Fibroblast of lung (primary cell): Measurements from ENCODE around the gene CNPY4. TPM values are rescaled to one million over a fixed set of nuclear protein-coding genes. Genes with fewer than 3 reads are reported as not detected.

Experiments used
- DNase-seq, 2 donors: peaks; one replicate each; pipeline versions ENCODE4 v3.0.0 to v3.0.0-alpha.2; 2010; ENCODE audit warnings: low read depth in 2 of 2
- H2AFZ ChIP-seq: 2 replicates; pipeline ENCODE4 v1.5.1; 2012; ENCODE audit warnings: low read length, control low read depth, inconsistent platforms
- H3K27ac ChIP-seq: 2 replicates; pipeline ENCODE4 v1.5.1; 2011; ENCODE audit warnings: low read length, control low read depth; ENCODE audit not compliant: insufficient read depth
- H3K27me3 ChIP-seq: 2 replicates; pipeline ENCODE4 v1.5.1; 2011; ENCODE audit warnings: mild to moderate bottlenecking, low read length; ENCODE audit not compliant: control insufficient read depth, insufficient read depth
- H3K36me3 ChIP-seq: 2 replicates; pipeline ENCODE4 v1.5.1; 2011; ENCODE audit warnings: low read length; ENCODE audit not compliant: control insufficient read depth, insufficient read depth
- H3K4me1 ChIP-seq: 2 replicates; pipeline ENCODE4 v1.5.1; 2011; ENCODE audit warnings: low read length; ENCODE audit not compliant: control insufficient read depth, insufficient read depth; ENCODE audit errors: extremely low read depth
- H3K4me2 ChIP-seq: 2 replicates; pipeline ENCODE4 v1.5.1; 2011; ENCODE audit warnings: low read length, control low read depth; ENCODE audit not compliant: insufficient read depth; ENCODE audit errors: extremely low read depth
- H3K4me3 ChIP-seq, 4 experiments: fragments of 200-600 bp in 1 of 4; sonication (generic) in 1 of 4; replicated peaks in 1 of 4; 2 replicates each; pipeline ENCODE4 v1.5.1; 2011 to 2016; ENCODE audit warnings: low read length in 4 of 4, low read depth in 3 of 4, mild to moderate bottlenecking in 3 of 4, control low read depth in 2 of 4, inconsistent platforms in 1 of 4, mixed read lengths in 1 of 4; ENCODE audit not compliant: insufficient read depth in 1 of 4; ENCODE audit errors: control extremely low read depth in 1 of 4
- H3K79me2 ChIP-seq: 2 replicates; pipeline ENCODE4 v1.5.1; 2012; ENCODE audit warnings: mild to moderate bottlenecking, low read length, inconsistent platforms; ENCODE audit not compliant: control insufficient read depth, insufficient read depth
- H3K9ac ChIP-seq: 2 replicates; pipeline ENCODE4 v1.5.1; 2011; ENCODE audit warnings: mild to moderate bottlenecking, low read length, control low read depth; ENCODE audit not compliant: insufficient read depth
- H3K9me3 ChIP-seq: 2 replicates; pipeline ENCODE4 v1.5.1; 2012; ENCODE audit warnings: low read depth, low read length; ENCODE audit not compliant: control insufficient read depth, insufficient read depth
- H4K20me1 ChIP-seq: 2 replicates; pipeline ENCODE4 v1.5.1; 2011; ENCODE audit warnings: low read length; ENCODE audit not compliant: control insufficient read depth, insufficient read depth; ENCODE audit errors: extremely low read depth
- CTCF ChIP-seq, 2 donors: IDR thresholded peaks in 1 of 2; conservative IDR thresholded peaks in 1 of 2; 1 replicate in 1 of 2; 2 replicates in 1 of 2; pipeline ENCODE4 v1.5.1; 2011 to 2012; ENCODE audit warnings: low read length in 2 of 2, control low read depth in 1 of 2, inconsistent platforms in 1 of 2, low read depth in 1 of 2, mild to moderate bottlenecking in 1 of 2
- EZH2 ChIP-seq: IDR thresholded peaks from 2 replicates; pipeline ENCODE4 v1.5.1; 2012; ENCODE audit warnings: low read length, control low read depth, mild to moderate bottlenecking; ENCODE audit errors: missing control alignments
- polyA plus RNA-seq, 2 donors: library from polyadenylated mRNA; depleted of rRNA in 1 of 2; stranded (reverse) in 1 of 2; unstranded in 1 of 2; fragments of >200 nt; gene quantifications; 2 replicates each; pipeline ENCODE4 v1.2.1, GENCODE V29; 2011 to 2012; ENCODE audit warnings: missing spikeins in 1 of 2
- total RNA-seq: library from RNA; depleted of rRNA; stranded (reverse); fragments of >200 nt; gene quantifications from 2 replicates; pipeline ENCODE4 v1.2.1, GENCODE V29; 2014

The CNPY4 gene
- total and polyA plus RNA-seq, 2 donors (not counting 1 experiment from before 2014, with no cell fraction given): 21.6 to 40.7 TPM

DNA sequence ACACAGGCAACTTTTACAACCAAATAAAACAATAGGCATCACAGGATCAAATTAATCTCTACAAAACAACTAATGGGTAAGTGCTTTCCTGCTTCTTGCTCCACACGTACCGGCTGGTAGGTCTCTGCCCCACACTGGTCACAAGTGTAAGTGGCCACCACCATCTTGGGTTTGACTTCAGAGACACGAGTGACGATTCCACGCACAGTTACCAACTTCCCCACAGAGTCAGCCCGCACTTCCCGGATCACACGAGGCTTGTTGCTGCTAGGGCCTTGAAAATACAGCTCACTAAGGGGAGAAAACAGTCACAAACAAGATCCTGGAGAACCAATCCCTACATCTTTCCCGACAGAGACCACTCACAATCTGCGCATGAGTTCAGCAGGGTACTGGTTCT is 20.5 kb upstream of the CNPY4 start:
- Histone ChIP-seq H3K4me2 (no peak overlapping the region), H3K27me3 (no peaks in the 10 kb centered on the region), H4K20me1 (no peaks in the 10 kb centered on the region), H3K27ac (no peak overlapping the region), H3K4me3 (peak overlapping the region in 2 of 4 experiments; percentile 81 to 88), H3K9me3 (no peaks in the 10 kb centered on the region), H3K4me1 (peaks cover 7% of the 10 kb centered on the region), H3K36me3 (peaks cover 33% of the 10 kb centered on the region), H2AFZ (no peak overlapping the region), H3K9ac (no peak overlapping the region), H3K79me2 (peaks cover 33% of the 10 kb centered on the region)
- TF ChIP-seq EZH2: no peak
- no peak for TF ChIP-seq CTCF (conservative IDR thresholded peaks at IDR 0.05 in 1 of 2, IDR thresholded peaks at IDR 0.05 in 1 of 2; ENCODE audit: low read depth in 1 of 2, low read length in 2 of 2)
- DNase-seq: no peak

DNA sequence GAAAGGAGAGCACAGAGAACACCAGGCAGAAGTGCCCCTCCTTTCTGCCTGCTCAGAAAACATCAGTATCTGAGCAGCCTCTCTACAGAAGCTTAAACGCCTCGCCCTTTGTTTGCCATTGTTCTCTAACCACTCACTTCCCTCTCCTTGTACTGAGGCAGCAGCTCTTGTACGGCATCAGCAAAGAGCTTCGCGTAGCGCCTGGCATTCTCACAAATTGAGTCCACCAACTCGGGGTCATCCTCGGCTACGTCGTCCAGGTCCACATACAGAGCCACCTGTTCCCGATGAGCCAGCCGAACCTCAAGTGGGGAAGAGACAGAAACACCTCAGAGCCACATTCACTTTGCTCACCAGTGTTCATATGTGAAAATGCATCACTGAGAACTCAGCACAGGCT is 20.0 kb upstream of the CNPY4 start:
- Histone ChIP-seq H3K36me3 (peaks cover 29% of the 10 kb centered on the region), H3K4me1 (peaks cover 7% of the 10 kb centered on the region), H3K27ac (no peak overlapping the region), H3K27me3 (no peaks in the 10 kb centered on the region), H2AFZ (no peak overlapping the region), H3K4me3 (peak overlapping the region; percentile 77 to 90 (median 84)), H3K79me2 (peaks cover 30% of the 10 kb centered on the region), H3K9ac (no peak overlapping the region), H4K20me1 (no peaks in the 10 kb centered on the region), H3K4me2 (peak overlapping the region; percentile 79), H3K9me3 (no peaks in the 10 kb centered on the region)
- TF ChIP-seq EZH2 (no peak), CTCF (conservative IDR thresholded peaks at IDR 0.05 in 1 of 2, IDR thresholded peaks at IDR 0.05 in 1 of 2; ENCODE audit: low read depth in 1 of 2, low read length in 2 of 2) (no peak)
- DNase-seq: no peak

GRCh38 chr7:100100420-100101015 is 18.9 kb upstream of the CNPY4 start:
- Histone ChIP-seq H4K20me1 (no peaks in the 10 kb centered on the region), H3K27me3 (no peaks in the 10 kb centered on the region), H3K27ac (peak overlapping the region; percentile 87), H3K9ac (peak overlapping the region; percentile 77), H3K9me3 (no peaks in the 10 kb centered on the region), H3K4me3 (peak overlapping the region; percentile 77 to 90 (median 84)), H3K36me3 (peaks cover 26% of the 10 kb centered on the region), H2AFZ (no peak overlapping the region), H3K79me2 (peaks cover 30% of the 10 kb centered on the region), H3K4me1 (peaks cover 7% of the 10 kb centered on the region), H3K4me2 (peak overlapping the region; percentile 89)
- TF ChIP-seq EZH2 (no peak), CTCF (conservative IDR thresholded peaks at IDR 0.05 in 1 of 2, IDR thresholded peaks at IDR 0.05 in 1 of 2; ENCODE audit: low read depth in 1 of 2, low read length in 2 of 2) (no peak)
- DNase-seq: peak; percentile 98 to 99
